H9 (cell line): ENCODE measurements around the gene HS6ST2. TPM values are rescaled to one million over a fixed set of nuclear protein-coding genes. Genes with fewer than 3 reads are reported as not detected.

Experiments used
- DNase-seq: peaks from one replicate; pipeline ENCODE4 v3.0.0-alpha.2; 2017
- H2AFZ ChIP-seq: one replicate; pipeline ENCODE4 v1.6.1; 2013; ENCODE audit warnings: mild to moderate bottlenecking, low read length, control low read depth, moderate library complexity
- H2AK5ac ChIP-seq: 2 replicates; pipeline ENCODE4 v1.6.1; 2013; ENCODE audit warnings: low read length, control low read depth, mixed read lengths; ENCODE audit not compliant: insufficient read length
- H2BK120ac ChIP-seq: one replicate; pipeline ENCODE4 v1.6.1; 2013; ENCODE audit warnings: low read depth, mild to moderate bottlenecking, low read length, control low read depth, inconsistent platforms; ENCODE audit not compliant: poor library complexity, severe bottlenecking
- H2BK12ac ChIP-seq: 2 replicates; pipeline ENCODE4 v1.6.1; 2013; ENCODE audit warnings: low read length, control low read depth, mixed read lengths, low read depth; ENCODE audit not compliant: insufficient read length
- H2BK15ac ChIP-seq: 2 replicates; pipeline ENCODE4 v1.6.1; 2013; ENCODE audit warnings: low read depth, low read length, control low read depth
- H2BK20ac ChIP-seq: one replicate; pipeline ENCODE4 v1.6.1; 2013; ENCODE audit warnings: low read depth, mild to moderate bottlenecking, low read length, control low read depth, inconsistent platforms; ENCODE audit not compliant: poor library complexity, severe bottlenecking
- H2BK5ac ChIP-seq: 2 replicates; pipeline ENCODE4 v1.6.1; 2013; ENCODE audit warnings: low read length, control low read depth, mixed read lengths; ENCODE audit not compliant: insufficient read length
- H3K14ac ChIP-seq: 2 replicates; pipeline ENCODE4 v1.6.1; 2013; ENCODE audit warnings: low read length, control low read depth; ENCODE audit not compliant: insufficient read depth
- H3K18ac ChIP-seq: 2 replicates; pipeline ENCODE4 v1.6.1; 2013; ENCODE audit warnings: low read depth, mild to moderate bottlenecking, mixed read lengths, low read length, control low read depth; ENCODE audit not compliant: insufficient read length
- H3K23ac ChIP-seq: 2 replicates; pipeline ENCODE4 v1.6.1; 2013; ENCODE audit warnings: low read length, control low read depth, mixed read lengths, low read depth; ENCODE audit not compliant: insufficient read length
- H3K23me2 ChIP-seq: 2 replicates; pipeline ENCODE4 v1.6.1; 2013; ENCODE audit warnings: low read depth, mild to moderate bottlenecking, mixed read lengths, low read length, control low read depth; ENCODE audit not compliant: insufficient read length, poor library complexity, severe bottlenecking
- H3K27ac ChIP-seq: 2 replicates; pipeline ENCODE4 v1.5.1; 2013; ENCODE audit warnings: low read length, control low read depth, mixed read lengths, low read depth; ENCODE audit not compliant: insufficient read length
- H3K27me3 ChIP-seq: 2 replicates; pipeline ENCODE4 v1.6.1; 2013; ENCODE audit warnings: low read length, control low read depth, inconsistent platforms; ENCODE audit not compliant: insufficient read depth
- H3K4ac ChIP-seq: 2 replicates; pipeline ENCODE4 v1.6.1; 2013; ENCODE audit warnings: low read depth, mild to moderate bottlenecking, control low read depth, inconsistent platforms, low read length, moderate library complexity
- H3K4me1 ChIP-seq: 2 replicates; pipeline ENCODE4 v1.6.1; 2013; ENCODE audit warnings: low read length, control low read depth, inconsistent platforms; ENCODE audit not compliant: insufficient read depth
- H3K4me2 ChIP-seq: 2 replicates; pipeline ENCODE4 v1.6.1; 2013; ENCODE audit warnings: low read length, control low read depth, mixed read lengths; ENCODE audit not compliant: insufficient read length, insufficient read depth
- H3K56ac ChIP-seq: 2 replicates; pipeline ENCODE4 v1.6.1; 2013; ENCODE audit warnings: low read depth, mild to moderate bottlenecking, mixed read lengths, low read length, control low read depth; ENCODE audit not compliant: insufficient read length
- H3K79me1 ChIP-seq: 2 replicates; pipeline ENCODE4 v1.6.1; 2013; ENCODE audit warnings: low read depth, mild to moderate bottlenecking, moderate library complexity, low read length, control low read depth, inconsistent platforms; ENCODE audit not compliant: insufficient read depth, poor library complexity, severe bottlenecking
- H3K79me2 ChIP-seq: 2 replicates; pipeline ENCODE4 v1.6.1; 2013; ENCODE audit warnings: low read length, control low read depth, inconsistent platforms; ENCODE audit not compliant: insufficient read depth
- H3K9ac ChIP-seq: 2 replicates; pipeline ENCODE4 v1.6.1; 2013; ENCODE audit warnings: low read length, control low read depth, mixed read lengths; ENCODE audit not compliant: insufficient read length; ENCODE audit errors: extremely low read depth
- H3K9me3 ChIP-seq: one replicate; pipeline ENCODE4 v1.6.1; 2013; ENCODE audit warnings: low read depth, low read length, inconsistent platforms; ENCODE audit not compliant: control insufficient read depth
- H3T11ph ChIP-seq: one replicate; pipeline ENCODE4 v1.6.1; 2013; ENCODE audit warnings: mild to moderate bottlenecking, low read length, control low read depth, inconsistent platforms
- H4K20me1 ChIP-seq: one replicate; pipeline ENCODE4 v1.6.1; 2013; ENCODE audit not compliant: control insufficient read depth, insufficient read length, insufficient read depth
- H4K5ac ChIP-seq: 2 replicates; pipeline ENCODE4 v1.6.1; 2013; ENCODE audit warnings: low read depth, mild to moderate bottlenecking, mixed read lengths, low read length, control low read depth; ENCODE audit not compliant: insufficient read length
- H4K8ac ChIP-seq: replicated peaks from 2 replicates; pipeline ENCODE4 v1.6.1; 2013; ENCODE audit warnings: low read length, control low read depth, mixed read lengths, low read depth; ENCODE audit not compliant: insufficient read length
- H4K91ac ChIP-seq: 2 replicates; pipeline ENCODE4 v1.6.1; 2013; ENCODE audit warnings: low read depth, mild to moderate bottlenecking, moderate library complexity, mixed read lengths, low read length, control low read depth; ENCODE audit not compliant: insufficient read length
- H3K27ac Mint-ChIP-seq, 3 experiments: 2 replicates in 2 of 3; 3 replicates in 1 of 3; pipeline ENCODE4 v1.8.0; 2020 to 2021; ENCODE audit warnings: mixed read lengths in 3 of 3, mild to moderate bottlenecking in 1 of 3, moderate library complexity in 1 of 3
- H3K27me3 Mint-ChIP-seq: 2 replicates; pipeline ENCODE4 v1.8.0; 2021; ENCODE audit warnings: low read depth, mild to moderate bottlenecking, moderate library complexity, mixed read lengths
- H3K36me3 Mint-ChIP-seq, 3 experiments: 2 replicates in 2 of 3; 3 replicates in 1 of 3; pipeline ENCODE4 v1.8.0; 2020 to 2021; ENCODE audit warnings: low read depth in 3 of 3, mixed read lengths in 3 of 3; ENCODE audit not compliant: insufficient read depth in 1 of 3
- H3K4me1 Mint-ChIP-seq, 2 experiments: 2 replicates each; pipeline ENCODE4 v1.8.0; 2020; ENCODE audit warnings: mixed read lengths in 2 of 2
- H3K4me3 Mint-ChIP-seq, 2 experiments: 2 replicates in 1 of 2; 3 replicates in 1 of 2; pipeline ENCODE4 v1.8.0; 2020 to 2021; ENCODE audit warnings: mild to moderate bottlenecking in 2 of 2, mixed read lengths in 2 of 2, moderate library complexity in 1 of 2
- H3K9me3 Mint-ChIP-seq, 2 experiments: 2 replicates in 1 of 2; 3 replicates in 1 of 2; pipeline ENCODE4 v1.8.0; 2020; ENCODE audit warnings: mild to moderate bottlenecking in 2 of 2, mixed read lengths in 2 of 2, moderate library complexity in 1 of 2
- CTCF ChIP-seq: fragments of 200-600 bp; sonication (generic); conservative IDR thresholded peaks from 3 replicates; pipeline ENCODE4 v1.8.0; 2021; ENCODE audit warnings: antibody characterized with exemption, mild to moderate bottlenecking
- WGBS: extraction: QIAGEN DNeasy Blood & Tissue Kit; methylation state at CpG from one replicate; pipeline ENCODE4 v1.1.7; 2013; ENCODE audit warnings: missing lambda C conversion rate, low lambda C conversion rate, mixed read lengths; ENCODE audit not compliant: insufficient read length; ENCODE audit errors: extremely low coverage; 5-methylcytosine and 5-hydroxymethylcytosine counted together
- total RNA-seq: library from RNA; stranded (reverse); gene quantifications from 2 replicates; pipeline ENCODE4 v1.2.1, GENCODE V29; 2021

Gene HS6ST2
- total RNA-seq, 1 experiment from 2014 or later = 4.8 TPM

- Mint-ChIP-seq H3K4me3 (no peak overlapping the region), H3K27ac (no peak overlapping the region), H3K27me3 (no peaks in the 10 kb centered on the region), H3K4me1 (peaks cover 25 to 33% of the 10 kb centered on the region in 2 experiments), H3K9me3 (no peaks in the 10 kb centered on the region), H3K36me3 (no peaks in the 10 kb centered on the region)
- H3K56ac ChIP-seq = no peak overlapping the region
- H3T11ph ChIP-seq = no peak overlapping the region
- no peak overlapping the region for H2AFZ ChIP-seq
- H3K4me1 ChIP-seq = peaks cover 4% of the 10 kb centered on the region; the same call in 1 of the 2 replicates
- no peak overlapping the region for H2BK12ac ChIP-seq
- no peak overlapping the region for H3K18ac ChIP-seq
- H2AK5ac ChIP-seq = no peak overlapping the region
- no peak overlapping the region for H3K14ac ChIP-seq
- H3K23me2 ChIP-seq = no peaks in the 10 kb centered on the region
- H3K9ac ChIP-seq = no peak overlapping the region
- H4K20me1 ChIP-seq = no peaks in the 10 kb centered on the region
- no peak overlapping the region for H3K4me2 ChIP-seq
- H2BK5ac ChIP-seq = no peak overlapping the region
- no peak overlapping the region for H2BK120ac ChIP-seq
- H2BK15ac ChIP-seq = no peak overlapping the region
- H4K91ac ChIP-seq = no peak overlapping the region
- no peak overlapping the region for H4K5ac ChIP-seq
- H3K4ac ChIP-seq = no peak overlapping the region
- H3K23ac ChIP-seq = no peak overlapping the region
- no peak overlapping the region for H2BK20ac ChIP-seq
- TF ChIP-seq CTCF = no peak
- no peak overlapping the region for H3K27ac ChIP-seq
- WGBS = no CpG with 5 or more reads among the region's 3 CpGs
- no peak for DNase-seq
- no peaks in the 10 kb centered on the region for H3K9me3 ChIP-seq
- no peak overlapping the region for H4K8ac ChIP-seq
- no peaks in the 10 kb centered on the region for H3K79me2 ChIP-seq
- H3K27me3 ChIP-seq = no peaks in the 10 kb centered on the region
- no peaks in the 10 kb centered on the region for H3K79me1 ChIP-seq
Observed at GRCh38 chrX:132763528-132763927, 194.9 kb downstream of the HS6ST2 start.
